ENCODE results near the gene PAQR8.

DNA sequence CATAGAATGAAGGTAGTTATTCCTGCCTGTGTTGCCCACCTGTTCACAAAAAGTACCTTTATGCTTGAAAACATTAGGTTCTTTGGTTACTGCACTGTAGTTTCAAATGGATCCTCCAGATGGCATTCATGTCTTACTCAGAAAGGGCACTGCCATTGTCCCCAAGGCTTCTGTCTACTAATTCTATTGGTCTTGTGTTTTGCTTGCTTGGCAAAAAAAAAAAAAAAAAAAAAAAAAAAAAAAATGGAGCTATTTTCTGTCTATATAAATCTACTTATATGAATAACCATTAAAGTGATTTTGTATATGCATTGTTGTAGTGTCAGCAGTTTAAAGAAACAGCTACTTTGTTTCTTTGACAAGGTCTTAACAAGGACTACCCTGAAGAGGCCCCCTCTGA lies 45.5 kb downstream of the PAQR8 start:
- TF ChIP-seq CTCF (IDR thresholded peaks at IDR 0.05) (peak; percentile 27 to 38 (median 36)), EP300 (IDR thresholded peaks at IDR 0.05) (no peak), POLR2A (IDR thresholded peaks at IDR 0.05) (no peak)
